GM12878 (cell line): ENCODE results near the gene ADAMTS7. TPM values are rescaled to one million over a fixed set of nuclear protein-coding genes. Genes with fewer than 3 reads are reported as not detected.
"Not testable (repeated sequence)": the region's sequence is repeated elsewhere in the genome, so short reads cannot be mapped to it uniquely, and the experiment has no call there.

Experiments used
- ATAC-seq: fragments of 200-7000 bp; cut with Tn5 transposase; 3 replicates; pipeline ENCODE4 v1.9.1; 2020; ENCODE audit warnings: mild to moderate bottlenecking, moderate library complexity
- BruUV-seq: library from RNA; stranded (reverse); fragments of 400-500 nt; replicated peaks from 2 replicates; lab custom pipeline; 2021; lab: Mats Ljungman, UMichigan
- CTCF ChIA-PET: fragments of 300-600 bp; sonication (Branson Sonifier 250); formaldehyde crosslinking; extraction: SDS; loops from one replicate; lab custom pipeline; 2021; ENCODE audit warnings: inconsistent platforms; lab: Yijun Ruan, JAX
- POLR2A ChIA-PET: fragments of 350-600 bp; formaldehyde crosslinking; extraction: SDS; loops from one replicate; lab custom pipeline; 2021; ENCODE audit warnings: inconsistent platforms; lab: Charles Lee
- RAD21 ChIA-PET: fragments of 300-600 bp; sonication (Branson Sonifier 250); formaldehyde crosslinking; loops from one replicate; lab custom pipeline; 2023; ENCODE audit warnings: antibody characterized with exemption; ENCODE audit not compliant: unreplicated experiment; lab: Charles Lee
- SMC1A ChIA-PET: fragments of 300-600 bp; sonication (Branson Sonifier 250); formaldehyde crosslinking; loops from one replicate; lab custom pipeline; 2023; ENCODE audit not compliant: unreplicated experiment, uncharacterized antibody; lab: Charles Lee
- DNase-seq: peaks from one replicate; pipeline ENCODE4 v3.0.0-alpha.2; 2011; ENCODE audit warnings: low read depth, low spot score
- FAIRE-seq: peaks from 3 replicates; lab custom pipeline; 2011; peaks lifted over from hg19 to GRCh38; lab: Jason Lieb, UNC
- H2AFZ ChIP-seq: 2 replicates; pipeline ENCODE4 v1.6.0; 2011; ENCODE audit warnings: low read depth, low read length, control low read depth; ENCODE audit not compliant: control insufficient read depth
- H3K27ac ChIP-seq: 2 replicates; pipeline ENCODE4 v1.5.1; 2011; ENCODE audit warnings: control low read depth; ENCODE audit not compliant: control insufficient read depth, insufficient read depth
- H3K27me3 ChIP-seq, 2 experiments: replicated peaks in 1 of 2; 2 replicates each; pipeline versions ENCODE4 v1.6.0 to v1.6.1; 2011; ENCODE audit warnings: low read length in 1 of 2; ENCODE audit not compliant: control insufficient read depth in 2 of 2, insufficient read depth in 2 of 2
- H3K36me3 ChIP-seq, 2 experiments: 2 replicates each; pipeline ENCODE4 v1.5.1; 2011; ENCODE audit warnings: low read length in 1 of 2; ENCODE audit not compliant: control insufficient read depth in 2 of 2, insufficient read depth in 2 of 2
- H3K4me1 ChIP-seq: 2 replicates; pipeline ENCODE4 v1.6.1; 2011; ENCODE audit warnings: mild to moderate bottlenecking, low read length, moderate library complexity, mixed read lengths; ENCODE audit not compliant: control insufficient read depth, insufficient read depth
- H3K4me2 ChIP-seq: 2 replicates; pipeline ENCODE4 v1.6.0; 2011; ENCODE audit warnings: control low read depth; ENCODE audit not compliant: control insufficient read depth, insufficient read depth
- H3K4me3 ChIP-seq: fragments of 200-600 bp; sonication (generic); 2 replicates; pipeline ENCODE4 v1.5.1; 2016
- H3K79me2 ChIP-seq: 2 replicates; pipeline ENCODE4 v1.6.0; 2011; ENCODE audit warnings: low read length; ENCODE audit not compliant: control insufficient read depth, insufficient read depth
- H3K9ac ChIP-seq: 2 replicates; pipeline ENCODE4 v1.8.0; 2011; ENCODE audit warnings: low read length, control low read depth, mixed read lengths; ENCODE audit not compliant: control insufficient read depth, insufficient read depth
- H3K9me3 ChIP-seq: replicated peaks from 3 replicates; pipeline ENCODE4 v1.5.1; 2011; ENCODE audit warnings: mild to moderate bottlenecking, low read length; ENCODE audit not compliant: control insufficient read depth, insufficient read depth
- H4K20me1 ChIP-seq: 2 replicates; pipeline ENCODE4 v1.6.0; 2011; ENCODE audit not compliant: control insufficient read depth, insufficient read depth
- ELK1 ChIP-seq: IDR thresholded peaks from 2 replicates; pipeline ENCODE4 v1.6.1; 2012; ENCODE audit warnings: low read depth, low read length, improper control_type of control experiment
- MTA3 ChIP-seq: IDR thresholded peaks from 2 replicates; pipeline ENCODE4 v1.6.1; 2012; ENCODE audit warnings: low read length, inconsistent platforms, borderline replicate concordance
- NFXL1 ChIP-seq: fragments of 450-650 bp; IDR thresholded peaks from 2 replicates; pipeline ENCODE4 v1.6.1; 2017; ENCODE audit warnings: antibody characterized with exemption, mild to moderate bottlenecking, borderline replicate concordance
- POLR2AphosphoS5 ChIP-seq: IDR thresholded peaks from 2 replicates; pipeline ENCODE4 v1.6.1; 2011; ENCODE audit warnings: mild to moderate bottlenecking, low read length, inconsistent platforms
- PRDM15 ChIP-seq: fragments of 450-650 bp; formaldehyde crosslinking; IDR thresholded peaks from 2 replicates; pipeline ENCODE4 v1.4.0; 2020; ENCODE audit warnings: mild to moderate bottlenecking, moderate library complexity
- REST ChIP-seq: IDR thresholded peaks from 2 replicates; pipeline ENCODE4 v1.6.1; 2012; ENCODE audit warnings: mild to moderate bottlenecking, low read depth, low read length
- WGBS: methylation state at CpG from one replicate; pipeline ENCODE4 v1.1.6; 2016; ENCODE audit warnings: low lambda C conversion rate; ENCODE audit not compliant: insufficient replicate concordance, insufficient coverage; ENCODE audit errors: missing lambda C conversion rate; 5-methylcytosine and 5-hydroxymethylcytosine counted together
- in situ Hi-C: fragments of 300-500 bp; cut with MboI; formaldehyde crosslinking; loops from 9 replicates; pipeline ENCODE4 v1.14.3; 2018; ENCODE audit warnings: mixed read lengths
- intact Hi-C: fragments of 100-400 bp; cut with micrococcal nuclease; formaldehyde crosslinking; loops from one replicate; pipeline ENCODE4 v1.14.2; 2022; ENCODE audit not compliant: unreplicated experiment
- polyA plus RNA-seq, 11 experiments: library from polyadenylated mRNA; depleted of rRNA in 4 of 11; unstranded in 6 of 11; stranded (reverse) in 5 of 11; fragments of >200 nt; fragmentation: Nextera tagmentation in 4 of 11; fragmentation: Illumina TruSeq in 1 of 11; extraction: Ambion mirVana in 4 of 11; extraction: Trizol in 1 of 11; gene quantifications; 1 replicate in 1 of 11; 2 replicates in 10 of 11; pipeline versions ENCODE4 v1.2.1 to v1.2.3, GENCODE V29; 2011 to 2016; ENCODE audit warnings: inconsistent platforms in 2 of 11, missing spikeins in 2 of 11, low read depth in 1 of 11
- total RNA-seq, 4 experiments: library from RNA; depleted of rRNA in 3 of 4; stranded (reverse); fragments of >200 nt in 3 of 4; fragmentation: Illumina TruSeq in 1 of 4; extraction: Trizol in 1 of 4; gene quantifications; 2 replicates each; pipeline versions ENCODE4 v1.2.1 to v1.2.3, GENCODE V29; 2013 to 2021

ADAMTS7 gene
- total and polyA plus RNA-seq, 10 of the 15 experiments (the other 5 are each of a cell fraction or from before 2014, with no cell fraction given) = 0.03 to 0.28 (median 0.06) TPM; not detected in 6

- TF ChIP-seq ELK1 = no peak
- no peak for TF ChIP-seq POLR2AphosphoS5
- TF ChIP-seq MTA3 = no peak
- no peak for TF ChIP-seq NFXL1
Measured at GRCh38 chr15:78796510-78796909, 14.8 kb downstream of the ADAMTS7 start (continued).

- H3K27ac ChIP-seq = no peak overlapping the region
- no peak for ATAC-seq
- intact Hi-C loops (no loop called here), in situ Hi-C loops (no loop called here)
- H3K27me3 ChIP-seq = no peaks in the 10 kb centered on the region
- BruUV-seq = no TSS peak
- no peaks in the 10 kb centered on the region for H3K79me2 ChIP-seq
- ChIA-PET SMC1A (no interaction called here), RAD21 (no interaction called here), POLR2A (no interaction called here), CTCF (no interaction called here)
- no peak overlapping the region for H3K9ac ChIP-seq
- H4K20me1 ChIP-seq = no peaks in the 10 kb centered on the region
- H3K9me3 ChIP-seq = no peaks in the 10 kb centered on the region
- no peak for FAIRE-seq
- no peak for DNase-seq
- H3K36me3 ChIP-seq = no peaks in the 10 kb centered on the region
- no peak overlapping the region for H3K4me3 ChIP-seq
- H3K4me2 ChIP-seq = no peak overlapping the region
- TF ChIP-seq REST (peak; percentile 48; the same call in 1 of the 2 replicates), PRDM15 (CRISPR knock-in tag) (no peak)
- TF ChIP-seq, all 136 proteins: peak for 1
- no peak overlapping the region for H2AFZ ChIP-seq
- H3K4me1 ChIP-seq = no peaks in the 10 kb centered on the region
Measured at GRCh38 chr15:78795043-78795442, 16.2 kb downstream of the ADAMTS7 start.

- POLR2A ChIA-PET, H3K4me2 ChIP-seq, H3K27me3 ChIP-seq, H2AFZ ChIP-seq, H3K36me3 ChIP-seq, CTCF ChIA-PET, H3K9ac ChIP-seq, H3K4me1 ChIP-seq, FAIRE-seq, H3K79me2 ChIP-seq, ATAC-seq, H3K9me3 ChIP-seq, H3K27ac ChIP-seq, H3K4me3 ChIP-seq, BruUV-seq, SMC1A ChIA-PET, RAD21 ChIA-PET, intact Hi-C loops, in situ Hi-C loops, DNase-seq, H4K20me1 ChIP-seq: not testable (repeated sequence)
- 49% methylated on average over 4 of the region's 4 CpGs for WGBS
Measured at GRCh38 chr15:78794446-78794845, 16.8 kb downstream of the ADAMTS7 start.
